ENCODE measurements around the gene EFTUD2.

- no peak for TF ChIP-seq ZNF274 (IDR thresholded peaks at IDR 0.05; ENCODE audit: borderline replicate concordance, low read depth, low read length)
- no peak for TF ChIP-seq CBX8 (IDR thresholded peaks at IDR 0.05; ENCODE audit: borderline replicate concordance, extremely low read depth, low read depth, low read length, poor library complexity, severe bottlenecking)
Measured at GRCh38 chr17:44900894-44901293, 1.6 kb upstream of the EFTUD2 start.

Data from K562 (cell line).